GM12878 (cell line): ENCODE data around the gene C1QTNF12.

Experiments
- BACH1 ChIP-seq: fragments of 450-650 bp; IDR thresholded peaks from 2 replicates; pipeline ENCODE4 v1.6.1; 2017; ENCODE audit warnings: mild to moderate bottlenecking, borderline replicate concordance
- CBX5 ChIP-seq: sonication (generic); IDR thresholded peaks from 2 replicates; pipeline ENCODE4 v1.6.1; 2016; ENCODE audit warnings: low read depth, moderate library complexity, mild to moderate bottlenecking, inconsistent platforms
- FOXM1 ChIP-seq: IDR thresholded peaks from 2 replicates; pipeline ENCODE4 v1.6.1; 2012; ENCODE audit warnings: low read depth, mild to moderate bottlenecking, inconsistent platforms, low read length, moderate library complexity
- MTA3 ChIP-seq: IDR thresholded peaks from 2 replicates; pipeline ENCODE4 v1.6.1; 2012; ENCODE audit warnings: low read length, inconsistent platforms, borderline replicate concordance
- NFYB ChIP-seq: IDR thresholded peaks from 2 replicates; pipeline ENCODE4 v1.6.1; 2011; ENCODE audit warnings: low read depth, mild to moderate bottlenecking, low read length, improper control_type of control experiment, moderate library complexity; ENCODE audit not compliant: insufficient read depth
- SMARCA5 ChIP-seq: fragments of 450-650 bp; IDR thresholded peaks from 2 replicates; pipeline ENCODE4 v1.6.1; 2017; ENCODE audit warnings: mild to moderate bottlenecking
- SUPT20H ChIP-seq: IDR thresholded peaks from 2 replicates; pipeline ENCODE4 v1.6.1; 2011; ENCODE audit warnings: low read depth, mild to moderate bottlenecking, low read length, moderate library complexity, borderline replicate concordance; ENCODE audit not compliant: control insufficient read depth
- TF ChIP-seq, protein P1 (sequence below), 3 experiments: IDR thresholded peaks in 2 of 3; conservative IDR thresholded peaks in 1 of 3; 2 replicates each; pipeline ENCODE4 v1.5.1; 2011; ENCODE audit warnings: low read depth in 3 of 3, low read length in 3 of 3, mild to moderate bottlenecking in 3 of 3, control low read depth in 2 of 3, moderate library complexity in 2 of 3, inconsistent platforms in 1 of 3, mixed read lengths in 1 of 3; ENCODE audit not compliant: control insufficient read depth in 2 of 3, insufficient read depth in 1 of 3; ENCODE audit errors: extremely low read depth in 1 of 3
- TF ChIP-seq, protein P2 (sequence below): fragments of 450-650 bp; IDR thresholded peaks from 2 replicates; pipeline ENCODE4 v1.6.1; 2017; ENCODE audit warnings: low read depth, mild to moderate bottlenecking, moderate library complexity
- TF ChIP-seq, protein P3 (sequence below): IDR thresholded peaks from 2 replicates; pipeline ENCODE4 v1.6.1; 2012; ENCODE audit warnings: low read depth, low read length, improper control_type of control experiment
- TF ChIP-seq, protein P4 (sequence below): fragments of 450-650 bp; IDR thresholded peaks from 2 replicates; pipeline ENCODE4 v1.6.1; 2017; ENCODE audit warnings: antibody characterized with exemption, mild to moderate bottlenecking, moderate library complexity
- TF ChIP-seq, protein P5 (sequence below): fragments of 450-650 bp; IDR thresholded peaks from 2 replicates; pipeline ENCODE4 v1.6.1; 2016; ENCODE audit warnings: mild to moderate bottlenecking
- TF ChIP-seq, protein P6 (sequence below): IDR thresholded peaks from 2 replicates; pipeline ENCODE4 v1.6.1; 2012; ENCODE audit warnings: low read depth, low read length, improper control_type of control experiment

DNA sequence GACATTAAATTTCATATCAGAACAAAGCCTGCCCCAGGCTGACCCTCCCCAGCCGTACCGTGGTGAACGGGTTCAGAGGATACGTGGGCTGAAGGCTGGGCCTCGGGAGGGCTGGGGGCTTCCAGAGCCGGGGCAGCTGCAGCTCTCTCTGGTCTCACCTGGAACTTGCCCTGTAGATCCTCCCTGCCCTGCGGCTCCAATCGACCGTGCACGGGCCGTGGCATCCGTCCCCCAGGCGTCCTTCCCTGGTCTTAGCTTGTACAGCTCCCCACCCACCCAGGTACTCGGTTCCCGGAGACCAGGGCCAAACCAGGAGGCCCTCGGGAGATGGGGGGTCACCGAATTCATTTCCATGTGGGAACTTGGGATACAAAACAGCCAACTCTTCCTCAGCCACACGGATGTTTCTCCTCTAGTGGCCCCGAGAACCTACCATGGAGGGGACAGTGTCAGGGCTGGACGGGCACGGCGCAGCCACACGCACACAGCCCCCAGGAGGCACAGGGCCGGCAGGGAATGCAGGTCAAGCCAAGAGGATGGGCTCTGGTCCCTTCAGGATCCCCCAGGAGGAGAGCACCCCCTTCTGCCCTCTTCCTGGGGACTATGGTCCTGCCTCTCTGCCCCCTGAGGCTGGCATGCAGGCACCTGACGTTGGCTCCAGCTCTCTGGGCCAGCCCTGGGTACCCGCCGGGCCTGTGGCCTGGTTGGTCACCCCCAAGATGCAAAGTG is 11.3 kb downstream of the C1QTNF12 start:
- TF ChIP-seq, protein P1, sequence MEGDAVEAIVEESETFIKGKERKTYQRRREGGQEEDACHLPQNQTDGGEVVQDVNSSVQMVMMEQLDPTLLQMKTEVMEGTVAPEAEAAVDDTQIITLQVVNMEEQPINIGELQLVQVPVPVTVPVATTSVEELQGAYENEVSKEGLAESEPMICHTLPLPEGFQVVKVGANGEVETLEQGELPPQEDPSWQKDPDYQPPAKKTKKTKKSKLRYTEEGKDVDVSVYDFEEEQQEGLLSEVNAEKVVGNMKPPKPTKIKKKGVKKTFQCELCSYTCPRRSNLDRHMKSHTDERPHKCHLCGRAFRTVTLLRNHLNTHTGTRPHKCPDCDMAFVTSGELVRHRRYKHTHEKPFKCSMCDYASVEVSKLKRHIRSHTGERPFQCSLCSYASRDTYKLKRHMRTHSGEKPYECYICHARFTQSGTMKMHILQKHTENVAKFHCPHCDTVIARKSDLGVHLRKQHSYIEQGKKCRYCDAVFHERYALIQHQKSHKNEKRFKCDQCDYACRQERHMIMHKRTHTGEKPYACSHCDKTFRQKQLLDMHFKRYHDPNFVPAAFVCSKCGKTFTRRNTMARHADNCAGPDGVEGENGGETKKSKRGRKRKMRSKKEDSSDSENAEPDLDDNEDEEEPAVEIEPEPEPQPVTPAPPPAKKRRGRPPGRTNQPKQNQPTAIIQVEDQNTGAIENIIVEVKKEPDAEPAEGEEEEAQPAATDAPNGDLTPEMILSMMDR (IDR thresholded peaks at IDR 0.05 in 2 of 3, conservative IDR thresholded peaks at IDR 0.05 in 1 of 3; ENCODE audit: control insufficient read depth in 2 of 3, extremely low read depth in 1 of 3, insufficient read depth in 1 of 3, low read depth in 3 of 3, low read length in 3 of 3), result no peak
- TF ChIP-seq NFYB (no peak), MTA3 (no peak), BACH1 (no peak), CBX5 (no peak), FOXM1 (no peak), SUPT20H (no peak), SMARCA5 (no peak)
- TF ChIP-seq, protein P2, sequence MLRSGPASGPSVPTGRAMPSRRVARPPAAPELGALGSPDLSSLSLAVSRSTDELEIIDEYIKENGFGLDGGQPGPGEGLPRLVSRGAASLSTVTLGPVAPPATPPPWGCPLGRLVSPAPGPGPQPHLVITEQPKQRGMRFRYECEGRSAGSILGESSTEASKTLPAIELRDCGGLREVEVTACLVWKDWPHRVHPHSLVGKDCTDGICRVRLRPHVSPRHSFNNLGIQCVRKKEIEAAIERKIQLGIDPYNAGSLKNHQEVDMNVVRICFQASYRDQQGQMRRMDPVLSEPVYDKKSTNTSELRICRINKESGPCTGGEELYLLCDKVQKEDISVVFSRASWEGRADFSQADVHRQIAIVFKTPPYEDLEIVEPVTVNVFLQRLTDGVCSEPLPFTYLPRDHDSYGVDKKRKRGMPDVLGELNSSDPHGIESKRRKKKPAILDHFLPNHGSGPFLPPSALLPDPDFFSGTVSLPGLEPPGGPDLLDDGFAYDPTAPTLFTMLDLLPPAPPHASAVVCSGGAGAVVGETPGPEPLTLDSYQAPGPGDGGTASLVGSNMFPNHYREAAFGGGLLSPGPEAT, result no peak
- TF ChIP-seq, protein P3, sequence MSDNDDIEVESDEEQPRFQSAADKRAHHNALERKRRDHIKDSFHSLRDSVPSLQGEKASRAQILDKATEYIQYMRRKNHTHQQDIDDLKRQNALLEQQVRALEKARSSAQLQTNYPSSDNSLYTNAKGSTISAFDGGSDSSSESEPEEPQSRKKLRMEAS, result no peak
- TF ChIP-seq, protein P4, sequence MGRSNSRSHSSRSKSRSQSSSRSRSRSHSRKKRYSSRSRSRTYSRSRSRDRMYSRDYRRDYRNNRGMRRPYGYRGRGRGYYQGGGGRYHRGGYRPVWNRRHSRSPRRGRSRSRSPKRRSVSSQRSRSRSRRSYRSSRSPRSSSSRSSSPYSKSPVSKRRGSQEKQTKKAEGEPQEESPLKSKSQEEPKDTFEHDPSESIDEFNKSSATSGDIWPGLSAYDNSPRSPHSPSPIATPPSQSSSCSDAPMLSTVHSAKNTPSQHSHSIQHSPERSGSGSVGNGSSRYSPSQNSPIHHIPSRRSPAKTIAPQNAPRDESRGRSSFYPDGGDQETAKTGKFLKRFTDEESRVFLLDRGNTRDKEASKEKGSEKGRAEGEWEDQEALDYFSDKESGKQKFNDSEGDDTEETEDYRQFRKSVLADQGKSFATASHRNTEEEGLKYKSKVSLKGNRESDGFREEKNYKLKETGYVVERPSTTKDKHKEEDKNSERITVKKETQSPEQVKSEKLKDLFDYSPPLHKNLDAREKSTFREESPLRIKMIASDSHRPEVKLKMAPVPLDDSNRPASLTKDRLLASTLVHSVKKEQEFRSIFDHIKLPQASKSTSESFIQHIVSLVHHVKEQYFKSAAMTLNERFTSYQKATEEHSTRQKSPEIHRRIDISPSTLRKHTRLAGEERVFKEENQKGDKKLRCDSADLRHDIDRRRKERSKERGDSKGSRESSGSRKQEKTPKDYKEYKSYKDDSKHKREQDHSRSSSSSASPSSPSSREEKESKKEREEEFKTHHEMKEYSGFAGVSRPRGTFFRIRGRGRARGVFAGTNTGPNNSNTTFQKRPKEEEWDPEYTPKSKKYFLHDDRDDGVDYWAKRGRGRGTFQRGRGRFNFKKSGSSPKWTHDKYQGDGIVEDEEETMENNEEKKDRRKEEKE, result no peak
- TF ChIP-seq, protein P5, sequence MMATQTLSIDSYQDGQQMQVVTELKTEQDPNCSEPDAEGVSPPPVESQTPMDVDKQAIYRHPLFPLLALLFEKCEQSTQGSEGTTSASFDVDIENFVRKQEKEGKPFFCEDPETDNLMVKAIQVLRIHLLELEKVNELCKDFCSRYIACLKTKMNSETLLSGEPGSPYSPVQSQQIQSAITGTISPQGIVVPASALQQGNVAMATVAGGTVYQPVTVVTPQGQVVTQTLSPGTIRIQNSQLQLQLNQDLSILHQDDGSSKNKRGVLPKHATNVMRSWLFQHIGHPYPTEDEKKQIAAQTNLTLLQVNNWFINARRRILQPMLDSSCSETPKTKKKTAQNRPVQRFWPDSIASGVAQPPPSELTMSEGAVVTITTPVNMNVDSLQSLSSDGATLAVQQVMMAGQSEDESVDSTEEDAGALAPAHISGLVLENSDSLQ, result no peak
- TF ChIP-seq, protein P6, sequence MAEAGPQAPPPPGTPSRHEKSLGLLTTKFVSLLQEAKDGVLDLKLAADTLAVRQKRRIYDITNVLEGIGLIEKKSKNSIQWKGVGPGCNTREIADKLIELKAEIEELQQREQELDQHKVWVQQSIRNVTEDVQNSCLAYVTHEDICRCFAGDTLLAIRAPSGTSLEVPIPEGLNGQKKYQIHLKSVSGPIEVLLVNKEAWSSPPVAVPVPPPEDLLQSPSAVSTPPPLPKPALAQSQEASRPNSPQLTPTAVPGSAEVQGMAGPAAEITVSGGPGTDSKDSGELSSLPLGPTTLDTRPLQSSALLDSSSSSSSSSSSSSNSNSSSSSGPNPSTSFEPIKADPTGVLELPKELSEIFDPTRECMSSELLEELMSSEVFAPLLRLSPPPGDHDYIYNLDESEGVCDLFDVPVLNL, result no peak
